IMR-90 (cell line): ENCODE data around the gene CASZ1. TPM values are rescaled to one million over a fixed set of nuclear protein-coding genes. Genes with fewer than 3 reads are reported as not detected.

Experiments
- ATAC-seq: fragments of 200-7000 bp; cut with Tn5 transposase; 2 replicates; pipeline ENCODE4 v1.9.1; 2020; ENCODE audit warnings: low read depth, mild to moderate bottlenecking, moderate library complexity
- BruUV-seq: library from RNA; stranded (reverse); fragments of 400-500 nt; replicated peaks from 2 replicates; lab custom pipeline; 2021; lab: Mats Ljungman, UMichigan
- CTCF ChIA-PET: fragments of 300-600 bp; formaldehyde crosslinking; extraction: SDS; loops from one replicate; lab custom pipeline; 2021; ENCODE audit warnings: antibody characterized with exemption; lab: Yijun Ruan, JAX
- POLR2A ChIA-PET: fragments of 300-600 bp; sonication (Branson Sonifier 250); formaldehyde crosslinking; loops from one replicate; lab custom pipeline; 2022; ENCODE audit warnings: antibody characterized with exemption; ENCODE audit not compliant: unreplicated experiment; lab: Charles Lee
- DNase-seq: peaks from one replicate; pipeline ENCODE4 v3.0.0; 2013
- H2AFZ ChIP-seq: replicated peaks from 2 replicates; pipeline ENCODE3; 2013; ENCODE audit warnings: low read length, mild to moderate bottlenecking; ENCODE audit not compliant: poor library complexity
- H2AK5ac ChIP-seq: 2 replicates; pipeline ENCODE4 v1.6.1; 2013; ENCODE audit warnings: low read depth, low read length, inconsistent platforms
- H2AK9ac ChIP-seq: replicated peaks from 2 replicates; pipeline ENCODE3; 2013; ENCODE audit warnings: mild to moderate bottlenecking, low read depth, low read length, moderate library complexity; ENCODE audit not compliant: poor library complexity
- H2BK120ac ChIP-seq: 2 replicates; pipeline ENCODE4 v1.6.1; 2013; ENCODE audit warnings: low read depth, low read length, inconsistent platforms
- H2BK15ac ChIP-seq: 3 replicates; pipeline ENCODE4 v1.6.1; 2013; ENCODE audit warnings: low read depth, low read length, inconsistent platforms
- H2BK20ac ChIP-seq: 2 replicates; pipeline ENCODE4 v1.6.1; 2013; ENCODE audit warnings: low read depth, mild to moderate bottlenecking, inconsistent platforms, low read length, moderate library complexity
- H2BK5ac ChIP-seq: 2 replicates; pipeline ENCODE4 v1.6.1; 2013; ENCODE audit warnings: mild to moderate bottlenecking, low read depth, low read length, inconsistent platforms; ENCODE audit not compliant: poor library complexity, severe bottlenecking
- H3K14ac ChIP-seq: replicated peaks from 2 replicates; pipeline ENCODE4 v1.6.1; 2013; ENCODE audit warnings: low read depth, low read length, inconsistent platforms
- H3K18ac ChIP-seq: 2 replicates; pipeline ENCODE4 v1.6.1; 2013; ENCODE audit warnings: low read depth, low read length, control low read depth
- H3K23ac ChIP-seq: 2 replicates; pipeline ENCODE4 v1.6.1; 2013; ENCODE audit warnings: low read depth, low read length, inconsistent platforms
- H3K27ac ChIP-seq: 2 replicates; pipeline ENCODE4 v1.5.1; 2013; ENCODE audit warnings: mild to moderate bottlenecking, control low read depth, low read length; ENCODE audit not compliant: insufficient read depth
- H3K27me3 ChIP-seq: 2 replicates; pipeline ENCODE4 v1.6.1; 2013; ENCODE audit warnings: low read length; ENCODE audit not compliant: control insufficient read depth, insufficient read depth
- H3K36me3 ChIP-seq: 2 replicates; pipeline ENCODE4 v1.6.1; 2013; ENCODE audit warnings: low read length, mixed read lengths; ENCODE audit not compliant: control insufficient read depth, insufficient read depth
- H3K4ac ChIP-seq: 2 replicates; pipeline ENCODE4 v1.6.1; 2013; ENCODE audit warnings: low read depth, low read length, inconsistent platforms
- H3K4me1 ChIP-seq: 2 replicates; pipeline ENCODE4 v1.6.1; 2013; ENCODE audit warnings: low read length, mixed read lengths; ENCODE audit not compliant: control insufficient read depth, insufficient read depth
- H3K4me2 ChIP-seq: 2 replicates; pipeline ENCODE4 v1.6.1; 2013; ENCODE audit warnings: low read depth, mild to moderate bottlenecking, control low read depth, low read length, moderate library complexity
- H3K4me3 ChIP-seq: 2 replicates; pipeline ENCODE4 v1.5.1; 2013; ENCODE audit warnings: low read depth, mild to moderate bottlenecking, control low read depth, low read length, moderate library complexity; ENCODE audit not compliant: insufficient read depth
- H3K56ac ChIP-seq: 2 replicates; pipeline ENCODE4 v1.6.1; 2013; ENCODE audit warnings: low read length, inconsistent platforms; ENCODE audit not compliant: insufficient read depth; ENCODE audit errors: extremely low read depth
- H3K79me1 ChIP-seq, 2 experiments: 2 replicates each; pipeline ENCODE4 v1.6.1; 2013; ENCODE audit warnings: low read length in 2 of 2, inconsistent platforms in 1 of 2, low read depth in 1 of 2
- H3K9ac ChIP-seq: 2 replicates; pipeline ENCODE4 v1.6.1; 2013; ENCODE audit warnings: low read depth, low read length, control low read depth
- H3K9me1 ChIP-seq: 2 replicates; pipeline ENCODE4 v1.6.1; 2013; ENCODE audit warnings: low read length, inconsistent platforms; ENCODE audit not compliant: insufficient read depth
- H3K9me3 ChIP-seq: 2 replicates; pipeline ENCODE4 v1.6.1; 2013; ENCODE audit warnings: low read length; ENCODE audit not compliant: control insufficient read depth, insufficient read depth
- H4K20me1 ChIP-seq: 2 replicates; pipeline ENCODE4 v1.6.1; 2013; ENCODE audit warnings: low read length, inconsistent platforms; ENCODE audit not compliant: insufficient read depth
- H4K5ac ChIP-seq: 2 replicates; pipeline ENCODE4 v1.6.1; 2013; ENCODE audit warnings: mild to moderate bottlenecking, low read depth, low read length, control low read depth
- H4K8ac ChIP-seq, 2 experiments: 2 replicates each; pipeline ENCODE4 v1.6.1; 2013; ENCODE audit warnings: low read depth in 2 of 2, low read length in 2 of 2, control low read depth in 1 of 2, inconsistent platforms in 1 of 2
- H4K91ac ChIP-seq: 2 replicates; pipeline ENCODE4 v1.6.1; 2013; ENCODE audit warnings: low read depth, low read length, inconsistent platforms; ENCODE audit not compliant: insufficient read depth
- CEBPB ChIP-seq: IDR thresholded peaks from 2 replicates; pipeline ENCODE4 v1.6.1; 2012; ENCODE audit warnings: low read depth, low read length, improper control_type of control experiment
- CHD1 ChIP-seq: IDR thresholded peaks from 2 replicates; pipeline ENCODE4 v1.6.1; 2012; ENCODE audit warnings: low read depth, low read length, improper control_type of control experiment
- FOS ChIP-seq: fragments of 150-350 bp; IDR thresholded peaks from 2 replicates; pipeline ENCODE4 v1.6.1; 2016; ENCODE audit warnings: low read depth, low read length
- MAFK ChIP-seq: IDR thresholded peaks from 2 replicates; pipeline ENCODE4 v1.6.1; 2012; ENCODE audit warnings: low read depth, low read length, improper control_type of control experiment
- MXI1 ChIP-seq: IDR thresholded peaks from 2 replicates; pipeline ENCODE4 v1.6.1; 2012; ENCODE audit warnings: low read depth, mild to moderate bottlenecking, low read length, moderate library complexity, borderline replicate concordance
- NFE2L2 ChIP-seq: fragments of 150-350 bp; IDR thresholded peaks from 2 replicates; pipeline ENCODE4 v1.6.1; 2016; ENCODE audit warnings: low read depth, mild to moderate bottlenecking, low read length
- RAD21 ChIP-seq: IDR thresholded peaks from 2 replicates; pipeline ENCODE4 v1.6.1; 2012; ENCODE audit warnings: low read length, improper control_type of control experiment
- RCOR1 ChIP-seq: IDR thresholded peaks from 2 replicates; pipeline ENCODE4 v1.6.1; 2012; ENCODE audit warnings: mild to moderate bottlenecking, low read length, improper control_type of control experiment; ENCODE audit not compliant: insufficient replicate concordance
- SMC3 ChIP-seq: fragments of 150-350 bp; IDR thresholded peaks from 2 replicates; pipeline ENCODE4 v1.6.1; 2016; ENCODE audit warnings: low read depth, mild to moderate bottlenecking, antibody characterized with exemption, low read length, moderate library complexity
- USF2 ChIP-seq: fragments of 150-350 bp; IDR thresholded peaks from 2 replicates; pipeline ENCODE4 v1.6.1; 2017; ENCODE audit warnings: mild to moderate bottlenecking, antibody characterized with exemption, low read length, low read depth
- WGBS, 2 experiments: methylation state at CpG; one replicate each; pipeline versions ENCODE4 v1.1.5 to v1.1.7; 2013; ENCODE audit warnings: missing lambda C conversion rate in 2 of 2; ENCODE audit not compliant: insufficient read length in 1 of 2; ENCODE audit errors: extremely low coverage in 2 of 2; 5-methylcytosine and 5-hydroxymethylcytosine counted together
- dilution Hi-C: fragments of 300-500 bp; cut with HindIII; formaldehyde crosslinking; loops from one replicate; pipeline ENCODE4 v1.14.3; 2018; ENCODE audit warnings: low sequenced_read_pairs; ENCODE audit not compliant: unreplicated experiment
- in situ Hi-C: fragments of 300-500 bp; cut with MboI; formaldehyde crosslinking; loops from 3 replicates; pipeline ENCODE4 v1.14.3; 2019; ENCODE audit warnings: low sequenced_read_pairs, inconsistent platforms, mixed read lengths
- intact Hi-C: fragments of 100-400 bp; cut with micrococcal nuclease; formaldehyde crosslinking; loops from 2 replicates; pipeline ENCODE4 v1.10.0; 2022
- polyA plus RNA-seq, 3 experiments: library from polyadenylated mRNA; depleted of rRNA; stranded (reverse); fragments of >200 nt; gene quantifications; 2 replicates each; pipeline ENCODE4 v1.2.3, GENCODE V29; 2012; ENCODE audit warnings: low replicate concordance in 1 of 3
- total RNA-seq: library from RNA; depleted of rRNA; stranded (reverse); fragments of >200 nt; gene quantifications from 2 replicates; pipeline ENCODE4 v1.2.3, GENCODE V29; 2012
- TF ChIP-seq, protein P1 (sequence below): conservative IDR thresholded peaks from 2 replicates; pipeline ENCODE4 v1.5.1; 2012; ENCODE audit warnings: mild to moderate bottlenecking, low read depth, low read length, improper control_type of control experiment

CASZ1 gene
- total and polyA plus RNA-seq, 2 of the 4 experiments (the other 2 are of a cell fraction) = 0.18 to 0.24 TPM

DNA sequence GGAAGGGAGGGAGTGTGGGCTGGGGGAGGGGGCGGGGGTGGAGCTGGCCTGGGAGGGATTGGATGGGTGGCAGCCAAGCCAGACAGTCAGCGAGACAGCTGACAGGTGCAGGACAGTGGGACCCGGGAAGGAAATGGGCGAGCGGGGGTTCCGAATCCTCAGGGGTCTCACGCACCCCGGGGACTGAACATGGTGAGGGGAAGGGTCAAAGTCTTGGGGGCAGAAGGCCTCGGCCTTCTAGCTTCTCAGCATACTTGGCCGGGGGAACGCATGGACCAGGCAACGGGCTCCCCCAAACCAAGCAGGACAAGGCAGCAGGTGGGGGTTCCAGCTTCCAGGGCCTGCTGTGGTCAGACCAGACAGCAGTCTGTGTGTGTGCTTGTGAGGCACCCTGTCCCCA is 23.1 kb downstream of the CASZ1 start:
- TF ChIP-seq MAFK (no peak), USF2 (no peak), CHD1 (no peak), SMC3 (no peak), CEBPB (no peak), FOS (no peak), RCOR1 (no peak), RAD21 (no peak), NFE2L2 (no peak), MXI1 (no peak)
- TF ChIP-seq, protein P1, sequence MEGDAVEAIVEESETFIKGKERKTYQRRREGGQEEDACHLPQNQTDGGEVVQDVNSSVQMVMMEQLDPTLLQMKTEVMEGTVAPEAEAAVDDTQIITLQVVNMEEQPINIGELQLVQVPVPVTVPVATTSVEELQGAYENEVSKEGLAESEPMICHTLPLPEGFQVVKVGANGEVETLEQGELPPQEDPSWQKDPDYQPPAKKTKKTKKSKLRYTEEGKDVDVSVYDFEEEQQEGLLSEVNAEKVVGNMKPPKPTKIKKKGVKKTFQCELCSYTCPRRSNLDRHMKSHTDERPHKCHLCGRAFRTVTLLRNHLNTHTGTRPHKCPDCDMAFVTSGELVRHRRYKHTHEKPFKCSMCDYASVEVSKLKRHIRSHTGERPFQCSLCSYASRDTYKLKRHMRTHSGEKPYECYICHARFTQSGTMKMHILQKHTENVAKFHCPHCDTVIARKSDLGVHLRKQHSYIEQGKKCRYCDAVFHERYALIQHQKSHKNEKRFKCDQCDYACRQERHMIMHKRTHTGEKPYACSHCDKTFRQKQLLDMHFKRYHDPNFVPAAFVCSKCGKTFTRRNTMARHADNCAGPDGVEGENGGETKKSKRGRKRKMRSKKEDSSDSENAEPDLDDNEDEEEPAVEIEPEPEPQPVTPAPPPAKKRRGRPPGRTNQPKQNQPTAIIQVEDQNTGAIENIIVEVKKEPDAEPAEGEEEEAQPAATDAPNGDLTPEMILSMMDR = no peak
- Histone ChIP-seq H3K9me1 (no peaks in the 10 kb centered on the region), H2AFZ (no peak overlapping the region), H3K23ac (no peak overlapping the region), H2BK15ac (no peak overlapping the region), H2BK20ac (no peak overlapping the region), H2BK120ac (no peak overlapping the region), H2AK5ac (no peak overlapping the region), H3K27ac (no peak overlapping the region), H3K18ac (no peak overlapping the region), H4K91ac (no peak overlapping the region), H4K8ac (no peak overlapping the region), H3K4me3 (no peak overlapping the region), H3K56ac (no peak overlapping the region), H3K4me1 (no peaks in the 10 kb centered on the region), H4K20me1 (no peaks in the 10 kb centered on the region), H3K9ac (no peak overlapping the region), H3K4me2 (no peak overlapping the region), H3K36me3 (no peaks in the 10 kb centered on the region), H3K79me1 (no peaks in the 10 kb centered on the region), H2BK5ac (no peak overlapping the region), H4K5ac (no peak overlapping the region), H3K4ac (no peak overlapping the region), H3K27me3 (peaks cover 56% of the 10 kb centered on the region), H3K14ac (no peak overlapping the region), H2AK9ac (no peak overlapping the region), H3K9me3 (no peaks in the 10 kb centered on the region)
- dilution Hi-C loops = no loop called here
- ATAC-seq (no peak), DNase-seq (no peak)
- CTCF ChIA-PET = no interaction called here
- WGBS, 2 experiments = 100% methylated on average over 1 of the region's 12 CpGs; no CpG with 5 or more reads in 1 of the 2 experiments
- in situ Hi-C loops = no loop called here
- BruUV-seq = no TSS peak
- intact Hi-C loops = no loop called here
- POLR2A ChIA-PET = no interaction called here
